Measurements from ENCODE around the gene NDUFB2. TPM values are rescaled to one million over a fixed set of nuclear protein-coding genes. Genes with fewer than 3 reads are reported as not detected.
A peak's percentile ranks its signal among the peaks of the same experiment; 100 is the strongest.
"Not testable (repeated sequence)": the region's sequence is repeated elsewhere in the genome, so short reads cannot be mapped to it uniquely, and the experiment has no call there.

NDUFB2 gene
- total RNA-seq, 1 experiment from 2014 or later = 180 TPM

DNA sequence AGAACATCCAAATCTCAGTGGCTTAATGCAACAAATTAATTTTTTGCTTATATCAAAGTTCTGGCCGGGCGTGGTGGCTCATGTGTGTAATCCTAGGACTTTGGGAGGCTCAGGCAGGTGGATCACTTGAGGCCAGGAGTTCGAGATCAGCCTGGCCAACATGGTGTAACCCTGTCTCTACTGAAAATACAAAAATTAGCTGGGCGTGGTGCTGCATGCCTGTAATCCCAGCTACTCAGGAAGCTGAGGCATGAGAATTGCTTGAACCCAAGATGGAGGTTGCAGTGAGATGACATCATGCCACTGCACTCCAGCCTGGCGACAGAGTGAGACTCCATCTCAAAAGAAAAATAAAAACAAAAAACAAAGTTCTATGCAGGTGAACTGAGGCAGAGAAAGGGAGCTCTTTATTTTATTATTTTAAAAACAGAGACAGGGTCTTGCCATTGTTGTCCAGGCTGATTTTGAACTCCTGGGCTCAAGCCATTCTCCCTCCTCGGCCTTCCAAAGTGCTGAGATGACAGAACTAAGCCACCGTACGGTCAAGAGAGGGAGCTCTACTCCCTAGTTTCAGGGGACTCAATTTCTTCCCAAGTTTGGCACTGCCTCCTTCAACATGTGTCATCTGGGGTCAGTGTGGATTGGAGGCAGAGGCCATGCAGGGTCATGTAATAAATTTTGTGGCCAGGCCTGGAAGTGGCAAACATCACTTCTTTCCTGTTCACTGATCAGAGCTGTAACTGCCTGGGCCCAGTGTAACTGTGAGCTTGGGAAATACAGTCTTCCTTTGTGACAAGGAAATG, 21.4 kb upstream of the NDUFB2 start:
- Histone ChIP-seq H3K4me2 (peak overlapping the region; percentile 93), H3K4me1 (replicated peaks; ENCODE audit: insufficient read depth) (peaks cover 28% of the 10 kb centered on the region), H4K20me1 (ENCODE audit: insufficient read depth) (no peaks in the 10 kb centered on the region), H3K27me3 (ENCODE audit: insufficient read depth, low read depth) (no peaks in the 10 kb centered on the region), H2AFZ (no peak overlapping the region), H3K9me3 (ENCODE audit: insufficient read depth, low read depth) (no peaks in the 10 kb centered on the region), H3K79me2 (ENCODE audit: low read depth) (peaks cover 5% of the 10 kb centered on the region; the same call in 1 of the 2 replicates), H3K9me2 (ENCODE audit: insufficient read depth) (no peaks in the 10 kb centered on the region), H3K4me3 (no peak overlapping the region), H3F3A (ENCODE audit: insufficient read depth, low read depth) (no peaks in the 10 kb centered on the region), H3K27ac (no peak overlapping the region), H3K36me3 (ENCODE audit: low read depth) (0 out of 2 replicates have a peak, but pooled peaks cover 5% of the 10 kb centered on the region)
- BruUV-seq (replicated peaks) = no TSS peak
- TF ChIP-seq, protein P1, sequence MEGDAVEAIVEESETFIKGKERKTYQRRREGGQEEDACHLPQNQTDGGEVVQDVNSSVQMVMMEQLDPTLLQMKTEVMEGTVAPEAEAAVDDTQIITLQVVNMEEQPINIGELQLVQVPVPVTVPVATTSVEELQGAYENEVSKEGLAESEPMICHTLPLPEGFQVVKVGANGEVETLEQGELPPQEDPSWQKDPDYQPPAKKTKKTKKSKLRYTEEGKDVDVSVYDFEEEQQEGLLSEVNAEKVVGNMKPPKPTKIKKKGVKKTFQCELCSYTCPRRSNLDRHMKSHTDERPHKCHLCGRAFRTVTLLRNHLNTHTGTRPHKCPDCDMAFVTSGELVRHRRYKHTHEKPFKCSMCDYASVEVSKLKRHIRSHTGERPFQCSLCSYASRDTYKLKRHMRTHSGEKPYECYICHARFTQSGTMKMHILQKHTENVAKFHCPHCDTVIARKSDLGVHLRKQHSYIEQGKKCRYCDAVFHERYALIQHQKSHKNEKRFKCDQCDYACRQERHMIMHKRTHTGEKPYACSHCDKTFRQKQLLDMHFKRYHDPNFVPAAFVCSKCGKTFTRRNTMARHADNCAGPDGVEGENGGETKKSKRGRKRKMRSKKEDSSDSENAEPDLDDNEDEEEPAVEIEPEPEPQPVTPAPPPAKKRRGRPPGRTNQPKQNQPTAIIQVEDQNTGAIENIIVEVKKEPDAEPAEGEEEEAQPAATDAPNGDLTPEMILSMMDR (conservative IDR thresholded peaks at IDR 0.05) = peak; percentile 56; the same call in 1 of the 2 replicates
- TF ChIP-seq EZH2 (IDR thresholded peaks at IDR 0.05; ENCODE audit: low read depth) = no peak
- CTCF ChIA-PET = interaction anchor here (0.5 to 0.7 kb wide), 4 partner anchors 20 to 213 kb away, joined by 3 to 5 read pairs (median 4); no protein-coding TSS in a partner anchor
- DNase-seq = peak in 1 of 2 experiments; percentile 53
- intact Hi-C loops (cut with micrococcal nuclease; ENCODE audit: unreplicated experiment) = loop anchor here (5.0 kb wide), 1 partner anchor 337 kb away; the partner anchor contains the start of gene MRPS33
- POLR2A ChIA-PET (ENCODE audit: unreplicated experiment) = interaction anchor here (0.6 kb wide), 1 partner anchor 192 kb away, joined by 3 read pairs; no protein-coding TSS in a partner anchor

DNA sequence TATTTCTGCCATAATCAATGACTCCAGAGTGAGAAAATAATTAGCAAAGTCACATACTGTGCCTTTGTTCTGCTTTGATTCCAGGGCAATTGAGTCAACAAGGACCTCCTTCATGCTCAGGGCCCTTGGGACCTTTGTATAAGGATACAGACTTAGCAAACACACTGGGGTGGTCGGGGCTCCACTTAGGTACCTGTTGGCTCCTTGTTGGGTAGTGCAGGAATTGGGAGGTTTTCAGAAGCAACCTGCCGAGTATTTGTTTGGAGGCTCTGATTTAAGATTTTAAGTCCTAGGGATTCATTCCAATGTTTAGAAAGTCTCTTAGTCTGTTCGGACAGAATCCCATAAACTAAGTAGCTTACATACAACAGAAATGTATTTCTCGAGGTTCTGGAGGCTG, 20.8 kb upstream of the NDUFB2 start:
- intact Hi-C loops (cut with micrococcal nuclease; ENCODE audit: unreplicated experiment) = no loop called here
- BruUV-seq (replicated peaks) = no TSS peak
- POLR2A ChIA-PET (ENCODE audit: unreplicated experiment) = no interaction called here

GRCh38 chr7:140676306-140676705, 20.2 kb upstream of the NDUFB2 start:
- Histone ChIP-seq H3K9me2 (ENCODE audit: insufficient read depth) (no peaks in the 10 kb centered on the region), H3K79me2 (ENCODE audit: low read depth) (peaks cover 5% of the 10 kb centered on the region; the same call in 1 of the 2 replicates), H3K27me3 (ENCODE audit: insufficient read depth, low read depth) (no peaks in the 10 kb centered on the region), H4K20me1 (ENCODE audit: insufficient read depth) (0 out of 2 replicates have a peak, but pooled peaks cover 2% of the 10 kb centered on the region), H3F3A (ENCODE audit: insufficient read depth, low read depth) (no peaks in the 10 kb centered on the region), H3K4me1 (replicated peaks; ENCODE audit: insufficient read depth) (peaks cover 26% of the 10 kb centered on the region), H3K36me3 (ENCODE audit: low read depth) (0 out of 2 replicates have a peak, but pooled peaks cover 6% of the 10 kb centered on the region), H2AFZ (no peak overlapping the region), H3K9me3 (ENCODE audit: insufficient read depth, low read depth) (no peaks in the 10 kb centered on the region), H3K4me2 (no peak overlapping the region), H3K27ac (no peak overlapping the region), H3K4me3 (no peak overlapping the region)
- no peak for TF ChIP-seq EZH2 (IDR thresholded peaks at IDR 0.05; ENCODE audit: low read depth)
- TF ChIP-seq, protein P1 (conservative IDR thresholded peaks at IDR 0.05) = no peak
- ChIA-PET CTCF (no interaction called here), POLR2A (ENCODE audit: unreplicated experiment) (no interaction called here)
- peak in 1 of 2 experiments; percentile 15 for DNase-seq
- no TSS peak for BruUV-seq (replicated peaks)
- intact Hi-C loops (cut with micrococcal nuclease; ENCODE audit: unreplicated experiment) = no loop called here

More for the DNA sequence above, 20.8 kb upstream of the NDUFB2 start:
- H4K20me1 ChIP-seq (ENCODE audit: insufficient read depth) = 0 out of 2 replicates have a peak, but pooled peaks cover 2% of the 10 kb centered on the region
- H3K79me2 ChIP-seq (ENCODE audit: low read depth) = peaks cover 5% of the 10 kb centered on the region; the same call in 1 of the 2 replicates
- no peaks in the 10 kb centered on the region for H3K9me2 ChIP-seq (ENCODE audit: insufficient read depth)
- no peak overlapping the region for H3K4me3 ChIP-seq
- TF ChIP-seq, protein P1 (conservative IDR thresholded peaks at IDR 0.05) = no peak
- TF ChIP-seq EZH2 (IDR thresholded peaks at IDR 0.05; ENCODE audit: low read depth) = no peak
- no peaks in the 10 kb centered on the region for H3K27me3 ChIP-seq (ENCODE audit: insufficient read depth, low read depth)
- H3K4me1 ChIP-seq (replicated peaks; ENCODE audit: insufficient read depth) = peaks cover 26% of the 10 kb centered on the region
- H3K9me3 ChIP-seq (ENCODE audit: insufficient read depth, low read depth) = no peaks in the 10 kb centered on the region
- CTCF ChIA-PET = interaction anchor here (0.5 to 0.7 kb wide), 4 partner anchors 20 to 212 kb away, joined by 3 to 5 read pairs (median 4); no protein-coding TSS in a partner anchor
- H3K27ac ChIP-seq = no peak overlapping the region
- DNase-seq = peak in 1 of 2 experiments; percentile 29
- H3K36me3 ChIP-seq (ENCODE audit: low read depth) = 0 out of 2 replicates have a peak, but pooled peaks cover 6% of the 10 kb centered on the region
- H3K4me2 ChIP-seq = peak overlapping the region; percentile 93; the same call in 1 of the 2 replicates
- no peak overlapping the region for H2AFZ ChIP-seq
- no peaks in the 10 kb centered on the region for H3F3A ChIP-seq (ENCODE audit: insufficient read depth, low read depth)

GRCh38 chr7:140676956-140677355, 19.6 kb upstream of the NDUFB2 start:
- H2AFZ ChIP-seq; H3F3A ChIP-seq (ENCODE audit: insufficient read depth, low read depth); H3K36me3 ChIP-seq (ENCODE audit: low read depth); POLR2A ChIA-PET (ENCODE audit: unreplicated experiment); H3K79me2 ChIP-seq (ENCODE audit: low read depth); CTCF ChIA-PET; H4K20me1 ChIP-seq (ENCODE audit: insufficient read depth); H3K27me3 ChIP-seq (ENCODE audit: insufficient read depth, low read depth); DNase-seq; H3K27ac ChIP-seq; H3K4me3 ChIP-seq; intact Hi-C loops (cut with micrococcal nuclease; ENCODE audit: unreplicated experiment); H3K4me2 ChIP-seq; H3K9me2 ChIP-seq (ENCODE audit: insufficient read depth); H3K9me3 ChIP-seq (ENCODE audit: insufficient read depth, low read depth); BruUV-seq (replicated peaks): not testable (repeated sequence)
- H3K4me1 ChIP-seq (replicated peaks; ENCODE audit: insufficient read depth) = peaks cover 26% of the 10 kb centered on the region

Data from PC-9 (cell line).